Kidney (tissue), 14 donors: ENCODE results near the gene CHAF1A. TPM values are rescaled to one million over a fixed set of nuclear protein-coding genes. Genes with fewer than 3 reads are reported as not detected.

ENCODE experiments used
- DNase-seq, 5 donors: peaks; one replicate each; pipeline ENCODE4 v3.0.0-alpha.2; 2013 to 2020
- FAIRE-seq: peaks from 2 replicates; lab custom pipeline; 2012; peaks lifted over from hg19 to GRCh38; lab: Jason Lieb, UNC
- H3K27ac ChIP-seq, 2 donors: one replicate each; pipeline ENCODE4 v1.7.0; 2013; ENCODE audit warnings: low read depth in 2 of 2, low read length in 2 of 2, inconsistent platforms in 1 of 2
- H3K27me3 ChIP-seq: one replicate; pipeline ENCODE4 v1.7.1; 2013; ENCODE audit warnings: low read length, inconsistent platforms; ENCODE audit not compliant: control insufficient read depth, insufficient read depth
- H3K36me3 ChIP-seq, 3 donors: one replicate each; pipeline versions ENCODE4 v1.7.0 to v1.7.1; 2013; ENCODE audit warnings: low read length in 3 of 3, control low read depth in 1 of 3, inconsistent platforms in 1 of 3; ENCODE audit not compliant: insufficient read depth in 3 of 3, control insufficient read depth in 2 of 3
- H3K4me1 ChIP-seq, 3 donors: one replicate each; pipeline versions ENCODE4 v1.7.0 to v1.7.1; 2013; ENCODE audit warnings: low read length in 3 of 3, inconsistent platforms in 1 of 3, low read depth in 1 of 3; ENCODE audit not compliant: control insufficient read depth in 2 of 3, insufficient read depth in 2 of 3
- H3K4me3 ChIP-seq, 3 donors: one replicate each; pipeline versions ENCODE4 v1.7.0 to v1.8.1; 2013; ENCODE audit warnings: low read length in 3 of 3, control low read depth in 1 of 3, inconsistent platforms in 1 of 3
- H3K9ac ChIP-seq, 3 donors: one replicate each; pipeline versions ENCODE4 v1.7.0 to v1.7.1; 2013; ENCODE audit warnings: low read length in 3 of 3, control low read depth in 1 of 3, inconsistent platforms in 1 of 3
- H3K9me3 ChIP-seq, 3 donors: one replicate each; pipeline versions ENCODE4 v1.7.0 to v1.7.1; 2013; ENCODE audit warnings: low read length in 3 of 3, control low read depth in 1 of 3, inconsistent platforms in 1 of 3; ENCODE audit not compliant: control insufficient read depth in 2 of 3, insufficient read depth in 1 of 3
- CTCF ChIP-seq: IDR thresholded peaks from 3 replicates; pipeline ENCODE4 v1.5.1; 2012; ENCODE audit warnings: mild to moderate bottlenecking, moderate library complexity, borderline replicate concordance; ENCODE audit not compliant: insufficient read depth; ENCODE audit errors: extremely low read depth
- intact Hi-C: fragments of 100-400 bp; cut with DNase I; formaldehyde crosslinking; loops from one replicate; pipeline ENCODE4 v1.11.1; 2022
- polyA plus RNA-seq: library from polyadenylated mRNA; stranded (reverse); fragments of 350-450 nt; fragmentation: Illumina TruSeq; extraction: RNeasy Lipid Tissue Mini Kit (QIAGEN cat#74804); gene quantifications from one replicate; pipeline ENCODE4 v1.2.3, GENCODE V29; 2014; ENCODE audit warnings: low read depth, low replicate concordance; ENCODE audit not compliant: insufficient read depth
- total RNA-seq: library from RNA; stranded (reverse); fragmentation: NEBNext Ultra II Directional; extraction: Animal tissue kit (Norgen Biotek cat#: 25700); gene quantifications from one replicate; pipeline ENCODE4 v1.2.1, GENCODE V29; 2021
- donor health status: control.
- donor health status: control.
- donor health status: control.
- donor health status: control.
- donor health status: control.
- donor health status: DM: yes; HTN: yes; CAD: no.
- donor health status: Normal renal cell carcinoma (clear cell type).

The CHAF1A gene
- total and polyA plus RNA-seq, 2 donors from 2014 or later: 2.7 to 10.0 TPM

GRCh38 chr19:4414144-4414799, 11.8 kb downstream of the CHAF1A start:
- TF ChIP-seq CTCF: no peak
- FAIRE-seq: no peak
- Histone ChIP-seq H3K27me3 (no peaks in the 10 kb centered on the region), H3K4me3 (no peak overlapping the region), H3K27ac (no peak overlapping the region), H3K4me1 (no peaks in the 10 kb centered on the region), H3K36me3 (no peaks in the 10 kb centered on the region), H3K9ac (no peak overlapping the region), H3K9me3 (no peaks in the 10 kb centered on the region)
- intact Hi-C loops: no loop called here
- DNase-seq: no peak

DNA sequence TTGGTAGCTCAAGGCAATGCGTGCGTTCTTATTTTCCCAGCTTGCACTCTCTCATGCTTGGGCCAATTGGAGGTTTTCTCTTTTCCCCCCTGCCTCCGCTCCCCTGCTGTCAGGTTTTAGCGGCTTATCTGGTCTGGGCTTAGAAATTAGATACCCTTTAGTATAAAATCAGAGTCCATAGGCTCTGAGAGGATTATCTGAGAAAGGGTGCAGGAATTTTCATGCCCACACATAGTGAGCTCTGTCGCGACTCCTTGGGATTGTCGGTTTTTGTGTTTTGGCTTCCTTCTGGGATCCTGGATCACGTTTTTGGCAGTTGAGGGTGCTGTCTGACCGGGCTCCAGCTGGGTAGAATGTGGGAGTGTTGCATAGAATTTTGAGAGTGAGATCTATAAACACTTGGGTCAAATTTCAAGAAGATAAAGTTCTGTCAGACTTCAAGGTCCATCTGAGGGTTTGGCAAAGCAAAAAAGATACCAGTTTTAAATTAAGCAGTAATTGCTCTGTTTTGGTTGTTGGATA, 12.4 kb downstream of the CHAF1A start:
- Histone ChIP-seq H3K9me3 (no peaks in the 10 kb centered on the region), H3K9ac (no peak overlapping the region), H3K36me3 (no peaks in the 10 kb centered on the region), H3K4me3 (no peak overlapping the region), H3K27ac (no peak overlapping the region), H3K4me1 (no peaks in the 10 kb centered on the region), H3K27me3 (no peaks in the 10 kb centered on the region)
- intact Hi-C loops: no loop called here
- TF ChIP-seq CTCF: no peak
- FAIRE-seq (no peak), DNase-seq (peak in 1 of 5 donors; percentile 51)

- Histone ChIP-seq H3K9ac (no peak overlapping the region), H3K27me3 (no peaks in the 10 kb centered on the region), H3K4me3 (no peak overlapping the region), H3K36me3 (no peaks in the 10 kb centered on the region), H3K4me1 (no peaks in the 10 kb centered on the region), H3K9me3 (no peaks in the 10 kb centered on the region), H3K27ac (no peak overlapping the region)
- DNase-seq (peak in 1 of 5 donors; percentile 31), FAIRE-seq (no peak)
- TF ChIP-seq CTCF: no peak
- intact Hi-C loops: no loop called here
These were observed 12.9 kb downstream of the CHAF1A start for GRCh38 chr19:4415352-4415751.
